Measurements from ENCODE around the gene WDR93. TPM values are rescaled to one million over a fixed set of nuclear protein-coding genes. Genes with fewer than 3 reads are reported as not detected.
"Not testable (repeated sequence)": the region's sequence is repeated elsewhere in the genome, so short reads cannot be mapped to it uniquely, and the experiment has no call there.

Gene WDR93
- total RNA-seq, 2 experiments from 2014 or later, result not detected

DNA sequence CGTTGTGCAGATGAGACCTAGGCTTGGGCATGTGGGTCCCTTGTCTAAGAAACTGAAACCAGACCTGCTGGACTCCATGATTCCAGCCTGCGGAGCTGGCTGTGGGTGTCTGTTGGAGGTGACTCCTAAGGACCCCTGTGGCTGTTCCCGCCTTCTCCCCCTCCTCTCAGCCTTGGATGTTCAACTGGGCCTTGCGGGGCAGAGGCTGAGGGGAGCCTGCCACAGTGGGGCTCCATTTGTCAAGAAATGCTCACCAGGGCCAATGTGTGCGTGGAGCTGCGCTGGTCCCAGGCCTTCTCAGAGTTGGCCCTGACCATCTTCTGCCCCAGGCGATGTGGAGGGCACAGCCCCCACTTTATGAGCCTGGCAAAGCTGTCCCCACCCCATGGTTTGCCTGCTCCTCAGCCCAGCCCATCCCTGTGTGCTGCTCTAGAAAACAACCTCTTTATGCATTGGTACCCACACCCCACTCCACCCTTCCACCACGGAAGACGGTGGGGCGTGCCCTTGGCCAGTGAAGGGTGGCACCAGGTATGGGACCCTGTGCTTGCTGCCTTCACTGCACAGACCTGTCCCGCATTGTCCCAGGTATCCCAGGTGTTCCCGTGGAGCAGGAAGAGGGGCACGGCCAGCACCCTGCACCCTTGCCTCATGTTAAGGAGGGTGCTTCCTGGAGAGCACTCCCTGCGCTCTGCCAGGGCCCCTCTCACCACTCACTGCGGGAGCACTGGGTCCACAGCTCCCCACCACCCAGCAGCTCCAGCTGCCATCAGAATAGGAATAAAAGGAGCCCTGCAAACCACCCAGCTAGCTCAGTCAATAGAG is 93.5 kb downstream of the WDR93 start:
- Mint-ChIP-seq H3K4me1 (ENCODE audit: low read depth) (peaks cover 5% of the 10 kb centered on the region), H3K27me3 (peaks cover 6% of the 10 kb centered on the region), H3K4me3 (no peak overlapping the region), H3K9me3 (peaks cover 7% of the 10 kb centered on the region), H3K36me3 (ENCODE audit: low read depth) (no peaks in the 10 kb centered on the region), H3K27ac (no peak overlapping the region)
- DNase-seq (no peak), ATAC-seq (no peak)
- POLR2A ChIA-PET, result no interaction called here
- intact Hi-C loops (cut with micrococcal nuclease), result no loop called here
- CTCF ChIA-PET, result interaction anchor here (0.9 to 1.9 kb wide), 3 partner anchors 22 to 91 kb away, joined by 3 to 9 read pairs (median 5); no protein-coding TSS in a partner anchor
- TF ChIP-seq, protein P1, sequence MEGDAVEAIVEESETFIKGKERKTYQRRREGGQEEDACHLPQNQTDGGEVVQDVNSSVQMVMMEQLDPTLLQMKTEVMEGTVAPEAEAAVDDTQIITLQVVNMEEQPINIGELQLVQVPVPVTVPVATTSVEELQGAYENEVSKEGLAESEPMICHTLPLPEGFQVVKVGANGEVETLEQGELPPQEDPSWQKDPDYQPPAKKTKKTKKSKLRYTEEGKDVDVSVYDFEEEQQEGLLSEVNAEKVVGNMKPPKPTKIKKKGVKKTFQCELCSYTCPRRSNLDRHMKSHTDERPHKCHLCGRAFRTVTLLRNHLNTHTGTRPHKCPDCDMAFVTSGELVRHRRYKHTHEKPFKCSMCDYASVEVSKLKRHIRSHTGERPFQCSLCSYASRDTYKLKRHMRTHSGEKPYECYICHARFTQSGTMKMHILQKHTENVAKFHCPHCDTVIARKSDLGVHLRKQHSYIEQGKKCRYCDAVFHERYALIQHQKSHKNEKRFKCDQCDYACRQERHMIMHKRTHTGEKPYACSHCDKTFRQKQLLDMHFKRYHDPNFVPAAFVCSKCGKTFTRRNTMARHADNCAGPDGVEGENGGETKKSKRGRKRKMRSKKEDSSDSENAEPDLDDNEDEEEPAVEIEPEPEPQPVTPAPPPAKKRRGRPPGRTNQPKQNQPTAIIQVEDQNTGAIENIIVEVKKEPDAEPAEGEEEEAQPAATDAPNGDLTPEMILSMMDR (IDR thresholded peaks at IDR 0.05), result no peak

DNA sequence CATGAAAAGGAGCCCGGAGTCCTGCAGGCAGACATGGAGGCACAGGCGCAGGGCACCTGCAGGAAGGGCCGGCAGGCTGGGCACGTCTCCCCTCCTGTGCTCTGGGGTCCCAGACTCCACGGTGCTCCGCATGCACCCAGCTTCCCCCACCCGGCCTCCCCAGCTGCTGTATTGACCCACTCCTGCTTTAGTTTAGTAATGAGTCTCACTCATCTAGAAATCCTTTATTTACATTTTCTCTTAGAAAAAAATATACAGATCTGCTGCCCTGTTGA is 94.0 kb downstream of the WDR93 start:
- H3K27ac Mint-ChIP-seq, result no peak overlapping the region
- POLR2A ChIA-PET, result no interaction called here
- peaks cover 5% of the 10 kb centered on the region for H3K4me1 Mint-ChIP-seq (ENCODE audit: low read depth)
- no peak for ATAC-seq
- CTCF ChIA-PET, result interaction anchor here (1.9 kb wide), 1 partner anchor 24 kb away, joined by 9 read pairs; no protein-coding TSS in a partner anchor
- H3K4me3 Mint-ChIP-seq, result no peak overlapping the region
- TF ChIP-seq, protein P1 (IDR thresholded peaks at IDR 0.05), result no peak
- H3K27me3 Mint-ChIP-seq, result peaks cover 6% of the 10 kb centered on the region
- peaks cover 7% of the 10 kb centered on the region for H3K9me3 Mint-ChIP-seq
- no peak for DNase-seq
- intact Hi-C loops (cut with micrococcal nuclease), result no loop called here
- no peaks in the 10 kb centered on the region for H3K36me3 Mint-ChIP-seq (ENCODE audit: low read depth)

DNA sequence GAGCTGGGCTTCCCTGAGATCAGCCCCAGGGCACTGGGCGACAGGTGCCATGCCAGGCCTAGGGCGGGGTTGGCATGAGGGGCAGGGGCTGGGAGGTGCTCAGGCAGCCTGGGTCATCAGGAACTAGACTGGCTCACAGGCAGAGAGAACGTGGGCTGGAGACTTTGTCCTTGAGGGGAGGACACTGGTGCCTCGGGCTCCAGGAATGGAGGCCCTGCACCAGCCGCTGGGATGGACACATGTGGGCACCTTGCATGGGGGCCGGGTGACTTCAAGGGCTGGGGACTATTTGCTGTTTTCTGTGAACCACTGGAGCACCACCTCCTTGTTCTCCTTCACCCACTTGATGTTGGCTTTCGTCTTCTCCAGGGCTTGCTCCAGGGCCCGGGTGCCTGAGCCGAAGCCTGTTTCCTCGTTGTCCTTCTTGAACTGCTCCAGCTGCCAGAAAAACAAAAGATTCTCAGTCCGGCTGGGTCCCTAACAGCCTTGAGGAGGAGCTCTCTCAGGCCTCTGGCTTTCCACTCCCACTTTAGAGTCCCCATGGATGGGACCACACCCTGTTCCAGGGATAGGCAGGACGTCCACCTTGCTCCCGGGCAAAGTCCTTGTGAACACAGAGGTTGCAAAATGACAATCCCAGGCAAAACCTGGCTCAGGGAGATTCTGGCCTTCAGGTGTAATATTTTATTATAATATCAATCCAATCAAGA is 94.6 kb downstream of the WDR93 start:
- Mint-ChIP-seq H3K27ac (no peak overlapping the region), H3K27me3 (peaks cover 6% of the 10 kb centered on the region), H3K4me1 (ENCODE audit: low read depth) (peaks cover 5% of the 10 kb centered on the region), H3K36me3 (ENCODE audit: low read depth) (no peaks in the 10 kb centered on the region), H3K9me3 (peaks cover 7% of the 10 kb centered on the region), H3K4me3 (no peak overlapping the region)
- intact Hi-C loops (cut with micrococcal nuclease), result no loop called here
- ChIA-PET CTCF (interaction anchor here (1.0 kb wide), 1 partner anchor 12 kb away, joined by 3 read pairs; no protein-coding TSS in a partner anchor), POLR2A (no interaction called here)
- no peak for ATAC-seq
- no peak for DNase-seq
- TF ChIP-seq, protein P1 (IDR thresholded peaks at IDR 0.05), result no peak

DNA sequence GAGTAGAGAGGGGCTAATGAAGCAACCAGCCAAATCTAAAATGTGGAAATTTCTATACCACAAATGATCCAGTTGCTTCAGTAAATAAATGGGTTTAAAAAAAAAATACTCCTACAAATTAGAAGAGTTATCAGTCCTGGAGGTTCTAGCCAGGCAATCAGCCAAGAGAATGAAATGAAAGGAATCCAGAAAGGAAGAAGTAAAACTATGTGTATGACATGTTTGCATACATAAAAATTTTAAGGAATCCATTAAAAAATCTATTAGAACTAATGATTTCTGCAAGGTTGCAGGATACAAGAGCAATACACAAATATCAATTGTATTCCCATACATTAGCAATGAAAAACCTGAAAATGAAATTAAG is 95.1 kb downstream of the WDR93 start:
- Mint-ChIP-seq H3K4me3 (no peak overlapping the region), H3K36me3 (ENCODE audit: low read depth) (no peaks in the 10 kb centered on the region), H3K27ac (no peak overlapping the region), H3K27me3 (peaks cover under 1% of the 10 kb centered on the region), H3K9me3 (peaks cover 7% of the 10 kb centered on the region), H3K4me1 (ENCODE audit: low read depth) (peaks cover 2% of the 10 kb centered on the region)
- no peak for DNase-seq
- intact Hi-C loops (cut with micrococcal nuclease), result no loop called here
- ChIA-PET POLR2A (no interaction called here), CTCF (interaction anchor here (1.0 kb wide), 1 partner anchor 12 kb away, joined by 3 read pairs; no protein-coding TSS in a partner anchor)
- no peak for ATAC-seq
- TF ChIP-seq, protein P1 (IDR thresholded peaks at IDR 0.05), result no peak

DNA sequence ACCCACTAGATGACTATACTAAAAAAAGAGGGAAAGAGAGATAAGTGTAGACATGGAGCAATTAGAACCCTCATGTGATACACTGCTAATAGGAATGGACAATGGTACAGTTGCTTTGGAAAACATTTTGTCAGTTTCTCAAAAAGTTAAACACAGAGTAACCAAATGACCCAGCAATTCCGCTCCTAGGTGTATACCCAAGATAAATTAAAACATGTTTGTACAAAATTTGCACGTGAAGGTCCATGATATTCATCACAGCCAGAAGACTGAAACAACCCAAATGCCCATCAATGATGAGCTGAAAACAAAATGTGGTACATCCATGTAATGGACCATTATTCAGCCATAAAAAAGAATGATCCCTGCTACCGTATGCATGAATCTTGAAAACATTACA is 97.3 kb downstream of the WDR93 start:
- ChIA-PET POLR2A (no interaction called here), CTCF (interaction anchor here (1.3 to 1.7 kb wide), 2 partner anchors 27 kb away, joined by 3 to 5 read pairs; no protein-coding TSS in a partner anchor)
- peaks cover 2% of the 10 kb centered on the region for H3K27me3 Mint-ChIP-seq
- H3K4me1 Mint-ChIP-seq (ENCODE audit: low read depth), result no peaks in the 10 kb centered on the region
- TF ChIP-seq, protein P1 (IDR thresholded peaks at IDR 0.05), result no peak
- H3K36me3 Mint-ChIP-seq (ENCODE audit: low read depth), result no peaks in the 10 kb centered on the region
- peaks cover 7% of the 10 kb centered on the region for H3K9me3 Mint-ChIP-seq
- intact Hi-C loops (cut with micrococcal nuclease), result no loop called here
- ATAC-seq, result no peak
- H3K4me3 Mint-ChIP-seq, result no peak overlapping the region
- H3K27ac Mint-ChIP-seq, result no peak overlapping the region
- DNase-seq, result no peak

DNA sequence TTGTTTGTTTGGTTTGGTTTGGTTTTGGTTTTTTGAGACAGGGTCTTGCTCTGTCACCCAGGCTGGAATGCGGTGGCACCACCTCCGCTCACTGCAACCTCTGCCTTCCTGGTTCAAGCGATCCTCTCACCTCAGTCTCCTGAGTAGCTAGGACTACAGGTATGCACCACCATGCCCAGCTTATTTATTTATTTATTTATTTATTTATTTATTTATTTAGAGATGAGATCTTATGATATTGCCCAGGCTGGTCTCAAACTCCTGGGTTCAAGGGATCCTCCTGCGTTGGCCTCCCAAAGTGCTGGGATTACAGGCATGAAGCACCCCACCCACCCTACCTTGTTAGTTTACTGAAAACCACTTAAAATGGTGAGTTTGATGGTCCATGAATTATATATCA is 98.0 kb downstream of the WDR93 start:
- DNase-seq; ATAC-seq; H3K36me3 Mint-ChIP-seq (ENCODE audit: low read depth); H3K27ac Mint-ChIP-seq; POLR2A ChIA-PET; H3K4me3 Mint-ChIP-seq; intact Hi-C loops (cut with micrococcal nuclease); H3K4me1 Mint-ChIP-seq (ENCODE audit: low read depth); H3K9me3 Mint-ChIP-seq; H3K27me3 Mint-ChIP-seq: not testable (repeated sequence)
- CTCF ChIA-PET, result interaction anchor here (1.7 kb wide), 1 partner anchor 27 kb away, joined by 5 read pairs; no protein-coding TSS in a partner anchor

All from activated CD8-positive, alpha-beta T cell treated with anti-CD3 and anti-CD28 coated beads for 36 hours (primary cell).